Urinary bladder (tissue), 4 donors: ENCODE measurements around the gene SLCO3A1. TPM values are rescaled to one million over a fixed set of nuclear protein-coding genes. Genes with fewer than 3 reads are reported as not detected.
A peak's percentile ranks its signal among the peaks of the same experiment; 100 is the strongest.

Experiments used
- DNase-seq: peaks from one replicate; pipeline ENCODE4 v3.0.0-alpha.2; 2015; ENCODE audit errors: extremely low spot score
- H3K27ac ChIP-seq: one replicate; pipeline ENCODE4 v1.5.1; 2013; ENCODE audit warnings: low read depth, mild to moderate bottlenecking, moderate library complexity
- H3K36me3 ChIP-seq: one replicate; pipeline ENCODE4 v1.6.1; 2013; ENCODE audit warnings: mild to moderate bottlenecking, moderate library complexity; ENCODE audit not compliant: insufficient read depth
- H3K4me1 ChIP-seq: one replicate; pipeline ENCODE4 v1.6.1; 2013; ENCODE audit warnings: mild to moderate bottlenecking, moderate library complexity; ENCODE audit not compliant: insufficient read depth
- H3K4me3 ChIP-seq: one replicate; pipeline ENCODE4 v1.5.1; 2013; ENCODE audit warnings: low read depth, low read length
- WGBS: extraction: QIAGEN DNeasy Blood & Tissue Kit; methylation state at CpG from one replicate; pipeline ENCODE4 v1.1.7; 2013; 5-methylcytosine and 5-hydroxymethylcytosine counted together
- polyA plus RNA-seq: library from polyadenylated mRNA; stranded (reverse); fragments of 200-250 nt; gene quantifications from one replicate; pipeline ENCODE4 v1.2.3, GENCODE V29; 2013
- total RNA-seq: library from RNA; depleted of rRNA; stranded (reverse); fragments of >200 nt; gene quantifications from one replicate; pipeline ENCODE4 v1.2.3, GENCODE V29; 2014
- donor health status: healthy with polysubstance abuse.
- donor health status: healthy.

The SLCO3A1 gene
- total and polyA plus RNA-seq, 2 donors: 4.4 to 12.8 TPM

- under 1% methylated on average over 70 of the region's 70 CpGs for WGBS
- H3K27ac ChIP-seq: peak overlapping the region; percentile 80
- no peak for DNase-seq
- H3K4me1 ChIP-seq: peaks cover 2% of the 10 kb centered on the region
- peak overlapping the region; percentile 86 for H3K4me3 ChIP-seq
- no peaks in the 10 kb centered on the region for H3K36me3 ChIP-seq
Measured at GRCh38 chr15:91852741-91853510, 582 bp upstream of the SLCO3A1 start.

GRCh38 chr15:91853948-91854638 is 585 bp downstream of the SLCO3A1 start:
- Histone ChIP-seq H3K4me3 (peak overlapping the region; percentile 86), H3K36me3 (no peaks in the 10 kb centered on the region), H3K4me1 (peaks cover 2% of the 10 kb centered on the region), H3K27ac (peak overlapping the region; percentile 80)
- DNase-seq: no peak
- 2% methylated on average over 60 of the region's 60 CpGs for WGBS

- WGBS: 50% methylated on average over 12 of the region's 12 CpGs
- H3K4me3 ChIP-seq: peak overlapping the region; percentile 86
- peak overlapping the region; percentile 51 for H3K27ac ChIP-seq
- DNase-seq: no peak
- peaks cover 2% of the 10 kb centered on the region for H3K4me1 ChIP-seq
- no peaks in the 10 kb centered on the region for H3K36me3 ChIP-seq
Measured at GRCh38 chr15:91854639-91854990, 1.1 kb downstream of the SLCO3A1 start.

GRCh38 chr15:91855241-91855640 is 1.7 kb downstream of the SLCO3A1 start:
- no peak for DNase-seq

DNA sequence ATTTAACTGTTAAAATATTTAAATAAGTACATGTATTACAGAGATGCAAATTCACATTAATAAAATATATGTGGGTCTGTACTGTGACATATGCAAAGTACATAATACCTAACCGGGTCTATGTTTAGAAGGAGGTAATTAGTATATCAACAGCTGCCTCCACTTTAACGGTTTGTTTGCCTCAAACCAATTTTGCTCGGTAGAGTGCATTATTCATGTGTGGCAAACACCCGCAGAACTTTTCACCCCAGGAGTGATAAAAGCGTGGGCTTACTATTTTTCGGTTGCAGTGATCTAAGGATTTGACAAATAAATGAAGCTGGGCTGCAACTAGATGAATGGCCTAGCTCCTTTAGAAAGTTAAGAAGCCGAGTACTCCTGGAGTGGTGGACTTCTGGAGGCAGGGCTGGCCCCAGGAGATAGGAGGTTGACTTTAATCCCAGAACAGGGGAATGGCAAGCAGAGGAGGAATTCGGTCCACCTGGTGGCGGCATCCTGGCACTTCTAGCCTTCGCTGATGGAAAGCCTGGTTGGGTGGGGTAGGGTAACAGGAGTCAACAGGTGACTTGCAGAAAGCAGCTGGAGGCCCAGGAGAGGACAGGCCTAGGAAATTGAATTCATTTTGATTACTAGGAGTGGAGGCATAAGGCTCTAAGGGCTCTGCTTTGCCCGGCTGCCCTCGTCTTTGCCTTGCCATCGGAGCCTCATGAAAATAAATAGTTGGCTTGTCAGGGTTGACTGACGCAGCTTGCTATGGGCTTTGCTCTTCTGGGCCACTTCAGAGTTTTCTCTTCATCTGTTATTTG is 2.4 kb downstream of the SLCO3A1 start:
- 86% methylated on average over 14 of the region's 14 CpGs for WGBS
- Histone ChIP-seq H3K27ac (no peak overlapping the region), H3K4me3 (no peak overlapping the region), H3K36me3 (no peaks in the 10 kb centered on the region), H3K4me1 (peaks cover 2% of the 10 kb centered on the region)
- no peak for DNase-seq

More at GRCh38 chr15:91855241-91855640, 1.7 kb downstream of the SLCO3A1 start:
- H3K36me3 ChIP-seq: no peaks in the 10 kb centered on the region
- no peak overlapping the region for H3K27ac ChIP-seq
- no peak overlapping the region for H3K4me3 ChIP-seq
- H3K4me1 ChIP-seq: peaks cover 2% of the 10 kb centered on the region
- 85% methylated on average over 6 of the region's 6 CpGs for WGBS

DNA sequence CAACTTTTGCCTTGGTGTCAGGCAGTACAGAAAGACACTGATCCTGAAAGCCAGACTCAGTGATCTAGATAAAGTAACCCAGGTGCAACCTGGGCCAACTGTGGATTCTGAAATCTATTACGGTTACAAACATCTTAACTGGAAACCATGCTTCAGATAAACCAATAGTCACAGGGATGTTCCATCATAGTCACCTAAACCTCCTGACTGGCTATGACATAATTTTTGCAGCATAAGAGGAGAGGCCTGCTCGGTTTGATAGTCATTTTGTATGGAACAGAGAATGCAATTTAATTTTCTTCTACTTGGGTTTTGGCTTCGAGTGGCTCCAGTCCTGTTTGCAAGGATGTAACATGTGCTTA is 3.7 kb downstream of the SLCO3A1 start:
- H3K4me3 ChIP-seq: no peak overlapping the region
- peaks cover 2% of the 10 kb centered on the region for H3K4me1 ChIP-seq
- 90% methylated on average over 3 of the region's 3 CpGs for WGBS
- no peak for DNase-seq
- no peak overlapping the region for H3K27ac ChIP-seq
- no peaks in the 10 kb centered on the region for H3K36me3 ChIP-seq

GRCh38 chr15:91857772-91858171 is 4.3 kb downstream of the SLCO3A1 start:
- Histone ChIP-seq H3K27ac (no peak overlapping the region), H3K4me1 (peaks cover 2% of the 10 kb centered on the region), H3K36me3 (no peaks in the 10 kb centered on the region), H3K4me3 (no peak overlapping the region)
- no peak for DNase-seq
- 90% methylated on average over 2 of the region's 2 CpGs for WGBS

DNA sequence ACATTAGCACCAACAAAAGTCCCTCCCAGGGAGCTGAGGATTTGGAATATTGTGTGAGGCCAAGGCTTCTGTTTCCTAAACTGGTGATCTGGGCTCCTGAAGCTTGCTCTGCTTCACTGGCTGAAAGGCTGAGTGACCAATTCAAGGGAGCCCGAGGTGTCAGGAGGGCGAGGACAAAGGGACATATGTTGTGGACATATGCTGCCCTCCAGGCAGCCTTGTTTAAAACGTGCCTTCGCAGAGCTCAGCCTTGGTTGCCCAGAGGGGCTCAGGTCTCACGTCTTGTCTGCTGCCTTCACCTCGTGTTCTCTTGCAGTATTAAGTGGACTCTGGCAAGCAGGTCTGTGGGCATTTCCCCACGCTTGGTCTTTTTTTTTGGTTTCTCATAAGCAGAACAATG is 7.0 kb downstream of the SLCO3A1 start:
- Histone ChIP-seq H3K4me3 (no peak overlapping the region), H3K27ac (no peak overlapping the region), H3K36me3 (no peaks in the 10 kb centered on the region), H3K4me1 (no peaks in the 10 kb centered on the region)
- 91% methylated on average over 7 of the region's 7 CpGs for WGBS
- no peak for DNase-seq

DNA sequence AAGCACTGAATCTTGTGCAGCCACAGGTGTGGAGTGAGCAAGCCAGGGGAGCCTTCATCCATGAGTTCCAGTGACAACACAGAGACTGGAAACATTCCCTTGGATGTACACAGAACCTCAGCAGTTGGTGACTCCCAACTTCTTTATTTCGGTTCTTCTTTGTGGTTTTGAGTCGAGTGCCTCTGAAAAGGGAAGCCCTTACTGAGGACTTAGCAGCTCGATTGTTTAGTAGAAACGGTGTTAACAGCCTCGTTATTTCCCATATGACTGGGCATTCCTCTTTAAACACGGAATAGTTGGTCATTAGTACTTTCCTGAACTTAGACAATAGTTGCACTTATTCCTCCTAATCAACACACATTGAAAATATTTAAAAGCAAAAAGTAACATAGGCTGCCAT is 7.7 kb downstream of the SLCO3A1 start:
- 78% methylated on average over 6 of the region's 6 CpGs for WGBS

GRCh38 chr15:91862891-91863504 is 9.5 kb downstream of the SLCO3A1 start:
- no peak overlapping the region for H3K27ac ChIP-seq
- H3K4me3 ChIP-seq: no peak overlapping the region
- H3K36me3 ChIP-seq: no peaks in the 10 kb centered on the region
- H3K4me1 ChIP-seq: peaks cover 4% of the 10 kb centered on the region
- DNase-seq: no peak
- 72% methylated on average over 5 of the region's 5 CpGs for WGBS

More for the DNA sequence above, 7.7 kb downstream of the SLCO3A1 start:
- Histone ChIP-seq H3K4me3 (no peak overlapping the region), H3K27ac (no peak overlapping the region), H3K36me3 (no peaks in the 10 kb centered on the region), H3K4me1 (no peaks in the 10 kb centered on the region)
- DNase-seq: no peak

DNA sequence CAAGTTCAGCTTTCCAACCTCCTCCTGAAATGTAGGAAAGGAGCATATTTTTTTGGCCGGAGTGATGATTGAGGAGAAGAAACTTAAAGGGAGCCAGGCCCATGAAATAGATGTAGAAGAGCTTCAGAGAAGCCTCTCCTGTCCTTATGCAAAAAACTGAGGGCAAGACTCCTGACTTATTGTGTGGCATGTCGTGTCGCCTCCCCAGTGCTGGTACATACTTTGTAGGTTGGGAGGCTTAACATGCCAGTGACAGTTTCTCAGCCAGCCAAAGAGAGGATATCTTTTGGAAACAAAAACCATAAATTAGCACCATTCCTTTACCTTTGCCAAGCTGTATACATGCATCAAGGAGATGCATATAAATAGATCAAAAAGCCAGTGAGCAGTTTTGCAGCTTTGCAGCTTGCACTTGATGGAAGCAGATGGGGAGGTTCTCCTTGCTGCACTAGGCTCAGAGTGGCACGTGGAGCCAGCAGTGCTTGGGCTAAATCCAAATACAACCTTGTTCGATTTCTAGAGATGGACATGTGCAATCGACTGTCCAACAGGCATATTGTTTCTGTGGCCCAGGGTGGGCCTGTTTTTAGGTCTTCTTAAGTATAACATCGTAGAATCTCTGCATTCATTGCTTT is 10.2 kb downstream of the SLCO3A1 start:
- no peak for DNase-seq

GRCh38 chr15:91864664-91865063 is 11.2 kb downstream of the SLCO3A1 start:
- no peak for DNase-seq
- no peaks in the 10 kb centered on the region for H3K36me3 ChIP-seq
- no peak overlapping the region for H3K27ac ChIP-seq
- no peak overlapping the region for H3K4me3 ChIP-seq
- H3K4me1 ChIP-seq: peaks cover 4% of the 10 kb centered on the region
- 81% methylated on average over 9 of the region's 9 CpGs for WGBS

More for the DNA sequence above, 10.2 kb downstream of the SLCO3A1 start:
- Histone ChIP-seq H3K27ac (no peak overlapping the region), H3K4me3 (no peak overlapping the region), H3K36me3 (no peaks in the 10 kb centered on the region), H3K4me1 (peaks cover 4% of the 10 kb centered on the region)
- WGBS: 87% methylated on average over 7 of the region's 7 CpGs

DNA sequence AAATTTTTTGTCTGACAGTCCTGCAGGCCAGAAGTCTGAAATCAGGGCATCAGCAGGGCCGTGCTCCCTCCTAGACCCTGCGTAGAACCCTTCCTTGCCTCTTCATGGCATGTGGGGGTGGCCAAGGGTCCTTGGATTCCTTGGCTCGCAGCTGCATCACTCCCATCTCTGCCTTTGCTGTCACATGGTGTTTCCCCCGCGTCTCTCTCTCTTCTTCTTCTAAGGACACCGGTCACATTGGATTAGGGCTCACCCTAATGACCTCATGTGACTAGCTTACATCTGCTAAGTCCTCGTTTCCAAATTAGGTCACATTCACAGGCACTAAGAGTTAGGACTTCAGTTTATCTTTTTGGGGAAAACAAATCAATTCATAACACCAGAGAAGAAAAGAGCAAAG is 12.0 kb downstream of the SLCO3A1 start:
- Histone ChIP-seq H3K27ac (peak overlapping the region; percentile 40), H3K4me1 (peaks cover 4% of the 10 kb centered on the region), H3K36me3 (no peaks in the 10 kb centered on the region), H3K4me3 (no peak overlapping the region)
- DNase-seq: no peak
- WGBS: 81% methylated on average over 7 of the region's 7 CpGs
